ENCODE measurements around the gene MEGF6. TPM values are rescaled to one million over a fixed set of nuclear protein-coding genes. Genes with fewer than 3 reads are reported as not detected.

Gene MEGF6
- total RNA-seq, 2 experiments from 2014 or later: 2.6 to 4.5 TPM

DNA sequence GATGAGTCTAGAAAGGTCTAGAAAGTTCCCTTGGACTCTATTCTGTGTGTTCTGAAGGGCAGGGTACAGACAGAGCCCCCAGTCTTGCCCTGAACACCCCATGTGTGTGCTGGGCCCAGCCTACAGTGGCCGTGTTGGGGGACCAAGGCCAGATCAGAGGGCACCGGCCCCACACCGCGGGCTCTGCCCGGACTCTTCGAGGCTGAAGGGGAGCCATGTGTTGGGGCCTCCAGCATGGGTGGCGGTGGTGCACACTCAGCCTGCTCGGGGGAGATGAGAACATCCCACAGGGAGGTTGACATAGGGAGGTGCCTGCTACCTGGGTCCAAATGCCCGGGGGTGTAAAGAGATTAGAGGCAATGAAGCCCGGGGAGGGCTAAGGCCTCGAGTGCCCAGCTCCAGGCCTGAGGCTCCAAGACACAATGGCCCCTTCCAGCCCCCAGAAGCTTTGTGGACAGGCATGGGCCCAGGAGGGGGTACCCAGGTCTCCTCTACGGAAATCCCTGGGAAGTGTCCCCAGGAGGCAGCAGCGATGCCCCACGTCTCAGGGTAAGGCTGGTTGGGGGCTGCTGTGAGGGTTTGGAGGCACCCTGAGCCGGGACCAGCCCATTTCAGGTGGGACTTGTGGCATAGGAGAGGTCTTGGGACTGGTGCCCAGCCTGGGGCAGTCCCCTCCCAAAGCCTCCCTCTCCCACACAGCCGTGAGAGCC is 144.8 kb downstream of the MEGF6 start:
- Mint-ChIP-seq H3K36me3 (ENCODE audit: low read depth) (no peaks in the 10 kb centered on the region), H3K27me3 (no peaks in the 10 kb centered on the region), H3K27ac (no peak overlapping the region), H3K4me3 (no peak overlapping the region), H3K9me3 (ENCODE audit: low read depth) (no peaks in the 10 kb centered on the region), H3K4me1 (no peaks in the 10 kb centered on the region)
- ATAC-seq (no peak), DNase-seq (peak; percentile 2)
- ChIA-PET POLR2A (no interaction called here), CTCF (interaction anchor here (0.6 to 1.2 kb wide), 2 partner anchors 13 to 1373 kb away, joined by 3 read pairs; no protein-coding TSS in a partner anchor)
- intact Hi-C loops (cut with DNase I, micrococcal nuclease): no loop called here

DNA sequence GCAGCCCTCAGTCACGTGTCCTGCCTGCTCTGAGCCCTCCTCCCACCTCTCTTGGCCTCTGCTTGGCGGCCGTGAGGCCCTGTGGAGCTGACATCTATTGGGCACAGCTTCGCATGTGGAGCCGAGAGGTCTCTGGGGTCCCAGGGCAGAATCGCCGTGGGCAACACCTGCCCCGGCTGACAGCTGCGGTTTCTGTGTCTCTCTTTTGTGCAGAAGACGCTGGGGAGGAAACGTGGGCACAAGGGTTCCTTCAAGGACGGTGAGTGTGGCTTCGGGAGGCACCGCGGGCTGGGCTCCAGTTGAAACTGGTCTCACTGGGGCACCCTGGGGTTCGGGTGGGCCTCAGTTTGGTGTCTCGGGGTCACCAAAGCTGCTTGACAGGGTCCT is 145.4 kb downstream of the MEGF6 start:
- POLR2A ChIA-PET: no interaction called here
- Mint-ChIP-seq H3K4me3 (no peak overlapping the region), H3K27me3 (no peaks in the 10 kb centered on the region), H3K9me3 (ENCODE audit: low read depth) (no peaks in the 10 kb centered on the region), H3K4me1 (no peaks in the 10 kb centered on the region), H3K36me3 (ENCODE audit: low read depth) (no peaks in the 10 kb centered on the region), H3K27ac (no peak overlapping the region)
- CTCF ChIA-PET: interaction anchor here (1.2 kb wide), 1 partner anchor 13 kb away, joined by 3 read pairs; no protein-coding TSS in a partner anchor
- ATAC-seq (no peak), DNase-seq (peak; percentile 3)
- intact Hi-C loops (cut with DNase I, micrococcal nuclease): no loop called here

DNA sequence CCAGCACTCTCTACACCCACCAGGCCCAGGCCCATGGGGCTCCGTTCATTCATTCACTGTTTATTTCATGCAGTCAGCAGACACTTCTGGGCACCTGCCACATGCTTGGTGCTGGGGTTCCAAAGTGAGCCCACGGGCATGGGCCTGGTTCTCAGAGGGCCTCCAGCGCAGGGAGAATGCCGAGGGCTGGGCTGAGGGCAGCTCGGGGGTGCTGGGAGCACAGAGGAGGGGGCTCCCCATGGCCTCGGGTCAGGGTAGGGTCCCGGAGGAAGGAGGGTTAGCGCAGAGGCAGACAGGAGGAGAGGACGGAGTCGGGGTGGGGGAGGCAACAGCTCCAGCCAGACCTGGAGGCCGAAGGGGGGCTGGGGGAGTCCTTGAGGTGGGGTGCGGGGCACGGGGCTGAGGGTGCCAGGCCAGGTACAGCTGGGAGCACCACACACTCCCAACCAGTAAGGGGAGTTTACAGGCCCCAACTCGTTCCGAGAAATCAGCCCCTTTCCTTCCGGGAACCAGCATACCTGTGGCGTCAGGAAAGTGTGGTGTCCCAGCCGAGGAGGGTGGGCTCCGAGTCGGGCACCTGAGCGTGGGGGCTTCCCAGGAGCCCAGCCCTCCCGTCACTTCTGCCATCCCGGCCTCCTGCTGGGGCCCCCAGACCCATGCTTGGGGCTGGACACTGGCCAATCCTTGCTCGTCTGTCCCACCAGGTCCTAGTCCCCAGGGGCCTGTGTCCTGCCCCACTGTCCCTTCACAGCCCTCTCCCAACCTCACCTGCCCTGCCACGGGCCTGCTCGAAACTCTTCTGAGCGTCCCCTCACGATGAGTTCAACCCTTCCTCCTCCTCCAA is 146.0 kb downstream of the MEGF6 start:
- Mint-ChIP-seq H3K9me3 (ENCODE audit: low read depth) (no peaks in the 10 kb centered on the region), H3K27ac (no peak overlapping the region), H3K4me3 (no peak overlapping the region), H3K27me3 (no peaks in the 10 kb centered on the region), H3K36me3 (ENCODE audit: low read depth) (no peaks in the 10 kb centered on the region), H3K4me1 (no peaks in the 10 kb centered on the region)
- POLR2A ChIA-PET: no interaction called here
- CTCF ChIA-PET: no interaction called here
- DNase-seq: peak; percentile 2
- no peak for ATAC-seq
- intact Hi-C loops (cut with DNase I, micrococcal nuclease): no loop called here

DNA sequence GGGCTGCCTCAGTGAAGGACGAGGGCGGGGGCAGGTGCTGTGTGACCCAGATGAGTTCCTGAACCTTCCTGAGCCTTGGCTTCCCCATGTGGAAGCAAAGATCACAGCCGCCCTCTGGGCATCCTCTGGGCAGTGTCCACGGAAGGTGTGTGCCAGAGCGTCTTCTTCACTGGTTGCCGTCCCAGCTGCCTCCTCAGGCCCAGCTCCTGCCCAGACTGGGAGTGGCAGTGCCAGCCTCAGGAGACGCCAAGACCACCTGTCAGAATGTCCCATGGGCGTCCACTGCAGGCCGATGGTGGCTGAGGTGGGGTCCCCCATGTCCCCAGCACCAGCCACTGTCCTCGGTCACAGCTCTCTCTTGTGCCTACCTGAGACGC is 146.7 kb downstream of the MEGF6 start:
- no peaks in the 10 kb centered on the region for H3K9me3 Mint-ChIP-seq (ENCODE audit: low read depth)
- H3K4me3 Mint-ChIP-seq: no peak overlapping the region
- CTCF ChIA-PET: no interaction called here
- no peaks in the 10 kb centered on the region for H3K36me3 Mint-ChIP-seq (ENCODE audit: low read depth)
- no peak for ATAC-seq
- H3K27ac Mint-ChIP-seq: no peak overlapping the region
- DNase-seq: peak; percentile 2
- intact Hi-C loops (cut with DNase I, micrococcal nuclease): no loop called here
- POLR2A ChIA-PET: no interaction called here
- no peaks in the 10 kb centered on the region for H3K27me3 Mint-ChIP-seq
- no peaks in the 10 kb centered on the region for H3K4me1 Mint-ChIP-seq

DNA sequence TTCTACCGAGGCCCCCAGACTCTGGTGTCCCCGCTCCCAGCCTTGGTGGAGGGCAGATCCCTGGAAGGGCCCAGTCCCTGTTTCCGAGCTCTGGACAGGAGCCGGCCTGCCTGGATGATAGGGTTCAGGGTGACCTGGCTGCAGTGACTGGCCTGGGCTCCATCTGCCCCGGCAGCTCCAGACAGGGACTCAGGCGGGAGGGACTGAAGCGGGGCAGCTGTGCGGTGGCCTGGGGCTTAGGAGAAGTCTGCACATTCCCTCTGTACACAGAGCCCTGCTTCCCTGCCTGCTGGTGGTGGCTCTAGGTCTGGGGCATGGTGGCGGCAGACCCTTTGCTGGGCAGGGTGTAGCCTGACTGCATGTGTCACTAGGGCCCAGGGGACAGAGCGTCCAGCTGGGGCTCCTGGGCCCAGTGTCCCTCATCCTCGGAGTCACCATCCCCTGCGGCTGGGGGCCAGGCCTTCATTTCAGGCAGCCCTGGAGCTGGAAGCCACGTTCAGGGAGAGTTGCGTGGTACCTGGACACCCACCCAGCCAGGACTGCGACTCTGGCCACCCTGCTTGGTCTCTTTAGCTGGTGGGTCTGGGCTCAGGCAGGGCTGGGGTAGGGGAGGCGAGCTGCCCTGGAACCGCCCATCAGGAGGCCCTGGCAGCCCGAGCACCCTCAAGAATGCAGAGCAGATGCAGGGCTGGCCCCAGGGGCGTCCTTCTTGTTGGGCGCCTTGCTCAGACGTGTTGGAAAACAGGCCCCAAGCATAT is 147.2 kb downstream of the MEGF6 start:
- intact Hi-C loops (cut with DNase I, micrococcal nuclease): no loop called here
- DNase-seq (peak; percentile 3), ATAC-seq (no peak)
- Mint-ChIP-seq H3K4me3 (no peak overlapping the region), H3K9me3 (ENCODE audit: low read depth) (no peaks in the 10 kb centered on the region), H3K36me3 (ENCODE audit: low read depth) (no peaks in the 10 kb centered on the region), H3K27ac (no peak overlapping the region), H3K27me3 (no peaks in the 10 kb centered on the region), H3K4me1 (no peaks in the 10 kb centered on the region)
- ChIA-PET POLR2A (no interaction called here), CTCF (interaction anchor here (1.3 kb wide), 1 partner anchor 11 kb away, joined by 4 read pairs; no protein-coding TSS in a partner anchor)

DNA sequence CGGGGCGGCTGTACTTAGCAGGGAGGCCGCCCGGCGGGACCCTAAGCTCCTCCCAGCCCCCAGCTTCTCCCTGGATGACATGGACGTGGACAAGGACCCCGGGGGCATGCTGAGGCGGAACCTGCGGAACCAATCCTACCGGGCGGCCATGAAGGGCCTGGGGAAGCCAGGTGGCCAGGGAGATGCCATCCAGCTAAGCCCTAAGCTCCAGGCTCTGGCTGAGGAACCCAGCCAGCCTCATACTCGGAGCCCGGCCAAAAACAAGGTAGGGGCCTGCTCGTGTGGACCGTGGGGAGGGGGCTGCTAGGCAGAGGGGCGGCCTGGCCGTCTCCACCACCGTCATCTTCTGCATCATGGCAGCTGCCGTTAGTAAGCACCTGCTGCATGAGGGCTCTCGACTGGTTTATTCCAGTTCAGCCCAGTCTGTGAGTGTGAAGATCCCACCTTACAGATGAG is 147.9 kb downstream of the MEGF6 start:
- Mint-ChIP-seq H3K27me3 (no peaks in the 10 kb centered on the region), H3K4me1 (no peaks in the 10 kb centered on the region), H3K9me3 (ENCODE audit: low read depth) (no peaks in the 10 kb centered on the region), H3K27ac (no peak overlapping the region), H3K4me3 (no peak overlapping the region), H3K36me3 (ENCODE audit: low read depth) (no peaks in the 10 kb centered on the region)
- DNase-seq (peak; percentile 3), ATAC-seq (no peak)
- intact Hi-C loops (cut with DNase I, micrococcal nuclease): no loop called here
- POLR2A ChIA-PET: no interaction called here
- CTCF ChIA-PET: interaction anchor here (1.3 kb wide), 1 partner anchor 10 kb away, joined by 4 read pairs; no protein-coding TSS in a partner anchor

DNA sequence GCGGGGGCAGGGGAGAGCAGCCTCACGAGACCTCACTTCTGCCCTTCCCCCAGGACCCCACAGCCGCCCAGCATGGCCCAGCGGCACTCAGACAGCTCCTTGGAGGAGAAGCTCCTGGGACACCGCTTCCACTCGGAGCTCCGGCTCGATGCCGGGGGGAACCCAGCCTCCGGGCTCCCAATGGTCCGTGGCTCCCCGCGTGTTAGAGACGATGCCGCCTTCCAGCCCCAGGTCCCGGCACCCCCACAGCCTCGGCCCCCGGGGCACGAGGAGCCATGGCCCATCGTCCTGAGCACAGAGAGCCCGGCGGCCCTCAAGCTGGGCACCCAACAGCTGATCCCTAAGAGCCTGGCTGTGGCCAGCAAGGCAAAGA is 148.3 kb downstream of the MEGF6 start:
- Mint-ChIP-seq H3K27me3 (no peaks in the 10 kb centered on the region), H3K9me3 (ENCODE audit: low read depth) (no peaks in the 10 kb centered on the region), H3K27ac (no peak overlapping the region), H3K4me3 (no peak overlapping the region), H3K36me3 (ENCODE audit: low read depth) (no peaks in the 10 kb centered on the region), H3K4me1 (no peaks in the 10 kb centered on the region)
- ChIA-PET POLR2A (no interaction called here), CTCF (interaction anchor here (1.3 kb wide), 1 partner anchor 10 kb away, joined by 4 read pairs; no protein-coding TSS in a partner anchor)
- ATAC-seq: no peak
- DNase-seq: no peak
- intact Hi-C loops (cut with DNase I, micrococcal nuclease): no loop called here

DNA sequence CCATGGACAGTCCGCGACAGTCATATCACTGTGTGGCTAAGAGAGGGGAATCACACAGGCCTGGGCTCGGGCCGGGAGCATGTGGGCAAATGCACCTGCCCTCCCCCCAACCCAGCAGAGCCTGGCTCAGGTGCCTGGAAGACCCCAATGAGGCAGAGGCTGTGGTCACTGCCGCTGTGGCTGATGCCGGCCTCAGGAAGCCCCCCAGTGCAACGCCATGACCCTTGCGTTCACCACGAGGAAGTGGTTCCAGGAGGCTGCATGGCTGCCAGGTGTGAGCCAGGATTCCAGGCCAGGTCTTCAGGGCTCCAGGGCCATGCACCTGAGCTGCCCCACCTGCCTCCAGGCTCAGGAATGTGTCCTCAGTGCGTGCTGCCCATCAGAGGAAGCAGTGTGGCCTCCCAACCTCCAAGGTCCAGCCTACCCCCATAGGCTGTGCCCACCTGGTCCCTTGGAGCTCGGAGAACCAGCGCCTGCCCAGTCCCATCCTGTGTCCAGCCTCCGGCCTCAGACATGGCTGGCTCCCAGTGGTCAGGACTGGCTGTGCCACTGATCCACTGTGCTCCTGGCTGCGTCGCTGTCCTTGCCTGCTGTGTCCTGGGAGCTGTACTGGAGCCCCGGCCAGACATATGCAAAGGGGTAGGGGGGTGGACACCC is 148.8 kb downstream of the MEGF6 start:
- Mint-ChIP-seq H3K27me3 (no peaks in the 10 kb centered on the region), H3K4me1 (no peaks in the 10 kb centered on the region), H3K27ac (no peak overlapping the region), H3K9me3 (ENCODE audit: low read depth) (no peaks in the 10 kb centered on the region), H3K36me3 (ENCODE audit: low read depth) (no peaks in the 10 kb centered on the region), H3K4me3 (no peak overlapping the region)
- ATAC-seq (no peak), DNase-seq (no peak)
- intact Hi-C loops (cut with DNase I, micrococcal nuclease): no loop called here
- POLR2A ChIA-PET: no interaction called here
- CTCF ChIA-PET: interaction anchor here (1.3 kb wide), 1 partner anchor 9 kb away, joined by 4 read pairs; no protein-coding TSS in a partner anchor

DNA sequence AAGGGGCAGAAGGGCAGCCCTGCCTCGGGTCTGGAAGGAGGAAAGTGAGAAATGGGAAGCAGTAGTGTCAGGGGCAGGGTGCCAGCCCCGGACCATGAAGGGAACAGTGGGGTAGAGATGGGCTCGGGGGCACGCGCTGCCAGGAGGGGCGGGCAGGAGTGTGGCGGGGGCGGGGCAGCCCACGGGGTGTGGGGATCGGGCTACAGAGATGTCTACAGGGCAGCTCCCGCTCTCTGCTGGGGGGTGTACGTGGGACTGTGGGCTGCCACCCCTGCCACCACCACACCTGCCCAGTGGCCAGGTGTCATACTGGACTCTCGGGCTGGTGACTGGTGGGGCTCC is 149.4 kb downstream of the MEGF6 start:
- no peak for ATAC-seq
- no peak overlapping the region for H3K27ac Mint-ChIP-seq
- ChIA-PET POLR2A (no interaction called here), CTCF (no interaction called here)
- no peaks in the 10 kb centered on the region for H3K36me3 Mint-ChIP-seq (ENCODE audit: low read depth)
- no peaks in the 10 kb centered on the region for H3K27me3 Mint-ChIP-seq
- H3K9me3 Mint-ChIP-seq (ENCODE audit: low read depth): no peaks in the 10 kb centered on the region
- intact Hi-C loops (cut with DNase I, micrococcal nuclease): no loop called here
- DNase-seq: no peak
- H3K4me1 Mint-ChIP-seq: no peaks in the 10 kb centered on the region
- no peak overlapping the region for H3K4me3 Mint-ChIP-seq

DNA sequence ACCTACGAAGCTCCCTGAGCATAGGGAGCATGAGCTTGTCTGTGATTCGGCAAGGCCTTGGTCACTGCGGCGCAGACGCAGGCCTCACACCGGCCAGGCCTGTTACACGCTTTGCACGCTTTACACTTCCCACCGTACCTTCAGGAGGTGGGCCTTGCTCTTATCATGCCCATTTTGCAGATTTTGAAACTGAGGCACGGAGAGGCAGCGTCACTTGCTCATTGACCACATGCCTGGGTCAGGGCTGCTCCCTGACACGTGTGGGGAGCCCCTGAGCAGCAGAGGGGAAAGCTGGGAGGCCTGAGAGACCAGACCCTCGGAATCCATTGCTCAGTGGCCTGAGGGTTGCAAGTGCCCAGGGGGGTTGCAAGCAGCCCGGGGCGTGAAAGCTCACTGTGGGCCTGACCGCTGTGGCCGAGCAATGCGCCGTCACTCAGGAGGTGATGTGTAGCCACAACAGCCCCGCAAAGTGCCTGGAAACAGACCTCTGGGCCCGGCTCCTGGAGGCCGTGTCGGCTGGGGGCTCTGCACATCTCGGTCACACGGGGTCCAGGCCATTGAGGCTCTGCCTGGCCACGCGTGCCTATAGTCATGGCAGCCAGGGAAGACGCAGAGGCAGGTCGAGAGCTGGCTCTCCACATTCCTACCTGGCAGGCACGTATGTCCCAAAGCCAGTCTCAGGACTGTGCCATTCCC is 149.9 kb downstream of the MEGF6 start:
- no peak overlapping the region for H3K4me3 Mint-ChIP-seq

DNA sequence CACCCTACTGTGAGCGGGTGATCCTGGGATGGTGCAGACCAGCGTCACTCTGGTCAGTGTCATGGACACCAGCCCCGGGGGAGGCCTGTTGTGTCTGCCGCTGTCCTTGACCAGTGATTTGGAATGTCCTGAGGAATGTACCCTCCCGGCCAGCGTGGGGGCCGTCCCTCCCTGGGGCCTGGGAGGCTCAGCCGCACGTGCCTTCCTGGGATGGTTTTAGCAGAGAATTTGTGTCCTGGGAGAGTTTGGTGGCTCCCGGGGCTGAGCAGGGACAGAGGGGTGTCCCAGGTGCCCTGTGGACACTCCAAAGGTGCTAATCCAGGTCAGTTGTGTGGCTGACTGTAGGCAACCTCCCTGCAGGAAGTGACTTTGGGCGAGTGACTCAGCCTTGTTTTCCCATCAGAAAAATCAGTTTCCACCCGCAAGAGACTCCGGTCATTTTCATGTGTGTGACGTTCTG is 150.6 kb downstream of the MEGF6 start:
- DNase-seq (no peak), ATAC-seq (no peak)
- Mint-ChIP-seq H3K36me3 (ENCODE audit: low read depth) (no peaks in the 10 kb centered on the region), H3K27me3 (no peaks in the 10 kb centered on the region), H3K27ac (no peak overlapping the region), H3K4me1 (no peaks in the 10 kb centered on the region), H3K4me3 (no peak overlapping the region), H3K9me3 (ENCODE audit: low read depth) (no peaks in the 10 kb centered on the region)
- ChIA-PET POLR2A (no interaction called here), CTCF (no interaction called here)
- intact Hi-C loops (cut with DNase I, micrococcal nuclease): no loop called here

More for the DNA sequence above, 149.9 kb downstream of the MEGF6 start:
- ATAC-seq (no peak), DNase-seq (no peak)
- Mint-ChIP-seq H3K27ac (no peak overlapping the region), H3K4me1 (no peaks in the 10 kb centered on the region), H3K36me3 (ENCODE audit: low read depth) (no peaks in the 10 kb centered on the region), H3K27me3 (no peaks in the 10 kb centered on the region), H3K9me3 (ENCODE audit: low read depth) (no peaks in the 10 kb centered on the region)
- ChIA-PET CTCF (no interaction called here), POLR2A (no interaction called here)
- intact Hi-C loops (cut with DNase I, micrococcal nuclease): no loop called here

Data from activated CD4-positive, alpha-beta T cell treated with anti-CD3 and anti-CD28 coated beads for 36 hours (primary cell).